ENCODE measurements around the gene RAP2A. TPM values are rescaled to one million over a fixed set of nuclear protein-coding genes. Genes with fewer than 3 reads are reported as not detected.

RAP2A gene
- total RNA-seq, 1 donor from 2014 or later: 9.6 TPM

- DNase-seq (ENCODE audit: low spot score): no peak
Observed at GRCh38 chr13:97422118-97423054, 11.6 kb upstream of the RAP2A start.

GRCh38 chr13:97423300-97424045, 10.5 kb upstream of the RAP2A start:
- peak; percentile 75 for ATAC-seq
- no peak for DNase-seq (ENCODE audit: low spot score)

More at GRCh38 chr13:97422118-97423054, 11.6 kb upstream of the RAP2A start:
- ATAC-seq: no peak

- DNase-seq (ENCODE audit: low spot score) (no peak), ATAC-seq (no peak)
Observed at GRCh38 chr13:97425590-97425989, 8.4 kb upstream of the RAP2A start.

GRCh38 chr13:97426695-97427094, 7.3 kb upstream of the RAP2A start:
- ATAC-seq (peak; percentile 81), DNase-seq (ENCODE audit: low spot score) (no peak)

- no peak for DNase-seq (ENCODE audit: low spot score)
Observed at GRCh38 chr13:97429681-97430081, 4.3 kb upstream of the RAP2A start.

GRCh38 chr13:97430296-97430695, 3.7 kb upstream of the RAP2A start:
- ATAC-seq (no peak), DNase-seq (ENCODE audit: low spot score) (no peak)

More at GRCh38 chr13:97429681-97430081, 4.3 kb upstream of the RAP2A start:
- no peak for ATAC-seq

GRCh38 chr13:97431171-97431764, 2.7 kb upstream of the RAP2A start:
- no peak for ATAC-seq
- DNase-seq (ENCODE audit: low spot score): no peak

GRCh38 chr13:97432232-97432916, 1.6 kb upstream of the RAP2A start:
- DNase-seq (ENCODE audit: low spot score): no peak
- no peak for ATAC-seq

- DNase-seq (ENCODE audit: low spot score) (peak; percentile 99), ATAC-seq (peak; percentile 86)
Observed at GRCh38 chr13:97432917-97433726, 847 bp upstream of the RAP2A start.

GRCh38 chr13:97434397-97435201, 630 bp downstream of the RAP2A start:
- DNase-seq (ENCODE audit: low spot score) (peak; percentile 59), ATAC-seq (no peak)

- no peak for ATAC-seq
- DNase-seq (ENCODE audit: low spot score): no peak
Observed at GRCh38 chr13:97435323-97435722, 1.4 kb downstream of the RAP2A start.

- ATAC-seq: no peak
- no peak for DNase-seq (ENCODE audit: low spot score)
Observed at GRCh38 chr13:97435794-97436193, 1.8 kb downstream of the RAP2A start.

GRCh38 chr13:97436845-97437244, 2.9 kb downstream of the RAP2A start:
- DNase-seq (ENCODE audit: low spot score): no peak
- no peak for ATAC-seq

- DNase-seq (ENCODE audit: low spot score): no peak
- ATAC-seq: no peak
Observed at GRCh38 chr13:97437729-97438128, 3.8 kb downstream of the RAP2A start.

- no peak for ATAC-seq
Observed at GRCh38 chr13:97438856-97439595, 5.1 kb downstream of the RAP2A start.

GRCh38 chr13:97440598-97441170, 6.7 kb downstream of the RAP2A start:
- DNase-seq (ENCODE audit: low spot score) (no peak), ATAC-seq (no peak)

More at GRCh38 chr13:97438856-97439595, 5.1 kb downstream of the RAP2A start:
- no peak for DNase-seq (ENCODE audit: low spot score)

GRCh38 chr13:97441368-97441767, 7.4 kb downstream of the RAP2A start:
- DNase-seq (ENCODE audit: low spot score) (no peak), ATAC-seq (no peak)

All from left lobe of liver (tissue), 2 donors.